ENCODE results near the gene REPIN1. TPM values are rescaled to one million over a fixed set of nuclear protein-coding genes. Genes with fewer than 3 reads are reported as not detected.

REPIN1 gene
- polyA plus RNA-seq, 1 of the 3 experiments (the other 2 are of a cell fraction): 91.6 TPM

DNA sequence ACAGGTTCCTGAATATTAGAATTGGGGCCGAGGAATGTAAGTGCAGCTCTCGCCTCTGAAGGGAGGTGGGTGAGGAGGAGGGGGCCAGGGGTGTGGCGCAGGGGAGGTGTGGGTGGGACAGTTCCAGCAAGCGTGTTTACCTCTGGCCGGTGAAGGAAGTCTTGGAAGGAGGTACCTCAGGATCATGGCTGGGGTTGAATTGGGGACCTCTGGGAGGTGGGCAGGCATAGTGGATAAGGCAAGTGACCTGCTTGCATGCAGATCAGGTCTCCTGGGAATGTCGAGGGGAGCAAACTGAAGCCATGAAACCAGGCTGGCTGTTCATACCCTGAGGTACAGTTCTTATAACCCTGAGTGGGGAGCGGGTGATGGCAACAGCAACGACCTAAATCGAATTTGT, 12.5 kb downstream of the REPIN1 start:
- Histone ChIP-seq H2AFZ (ENCODE audit: low read depth) (no peak overlapping the region), H3F3A (replicated peaks; ENCODE audit: insufficient read depth) (peaks cover 25% of the 10 kb centered on the region), H3K27me3 (ENCODE audit: insufficient read depth) (no peaks in the 10 kb centered on the region), H3K36me3 (replicated peaks in 1 of 2; ENCODE audit: control insufficient read depth in 1 of 2, insufficient read depth in 2 of 2, low read length in 1 of 2) (peaks cover 0 to 1% of the 10 kb centered on the region in 2 experiments), H3K4me2 (0 out of 2 replicates have a peak overlapping the region, but pooled peaks have one; percentile 93), H3K4me1 (ENCODE audit: control insufficient read depth in 1 of 2, insufficient read depth in 2 of 2, low read depth in 1 of 2, low read length in 1 of 2) (peaks cover 0 to 61% of the 10 kb centered on the region in 2 experiments; a peak in 2 of 4 replicates), H3K9me2 (no peaks in the 10 kb centered on the region), H3K27ac (ENCODE audit: low read depth in 2 of 2, low read length in 1 of 2) (no peak overlapping the region), H3K4me3 (ENCODE audit: low read depth in 2 of 2, low read length in 1 of 2) (no peak overlapping the region), H3K9ac (no peak overlapping the region), H3K9me3 (no peaks in the 10 kb centered on the region), H3K79me2 (ENCODE audit: insufficient read depth) (peaks cover 44% of the 10 kb centered on the region; the same call in 1 of the 2 replicates), H4K20me1 (ENCODE audit: insufficient read depth) (peaks cover 8% of the 10 kb centered on the region; the same call in 1 of the 2 replicates)
- 91% methylated on average over 9 of the region's 9 CpGs for WGBS (ENCODE audit: low lambda C conversion rate)
- CTCF ChIA-PET: interaction anchor here (0.6 to 1.2 kb wide), 4 partner anchors 11 to 40 kb away, joined by 3 read pairs; a partner anchor contains a TSS
- POLR2A ChIA-PET: interaction anchor here (1.5 to 2.0 kb wide), 2 partner anchors 10 to 12 kb away, joined by 4 to 11 read pairs; partner anchors contain the start of gene REPIN1
- TF ChIP-seq, protein P1, sequence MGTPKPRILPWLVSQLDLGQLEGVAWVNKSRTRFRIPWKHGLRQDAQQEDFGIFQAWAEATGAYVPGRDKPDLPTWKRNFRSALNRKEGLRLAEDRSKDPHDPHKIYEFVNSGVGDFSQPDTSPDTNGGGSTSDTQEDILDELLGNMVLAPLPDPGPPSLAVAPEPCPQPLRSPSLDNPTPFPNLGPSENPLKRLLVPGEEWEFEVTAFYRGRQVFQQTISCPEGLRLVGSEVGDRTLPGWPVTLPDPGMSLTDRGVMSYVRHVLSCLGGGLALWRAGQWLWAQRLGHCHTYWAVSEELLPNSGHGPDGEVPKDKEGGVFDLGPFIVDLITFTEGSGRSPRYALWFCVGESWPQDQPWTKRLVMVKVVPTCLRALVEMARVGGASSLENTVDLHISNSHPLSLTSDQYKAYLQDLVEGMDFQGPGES (IDR thresholded peaks at IDR 0.05; ENCODE audit: low read depth, low read length): no peak
- TF ChIP-seq, protein P2, sequence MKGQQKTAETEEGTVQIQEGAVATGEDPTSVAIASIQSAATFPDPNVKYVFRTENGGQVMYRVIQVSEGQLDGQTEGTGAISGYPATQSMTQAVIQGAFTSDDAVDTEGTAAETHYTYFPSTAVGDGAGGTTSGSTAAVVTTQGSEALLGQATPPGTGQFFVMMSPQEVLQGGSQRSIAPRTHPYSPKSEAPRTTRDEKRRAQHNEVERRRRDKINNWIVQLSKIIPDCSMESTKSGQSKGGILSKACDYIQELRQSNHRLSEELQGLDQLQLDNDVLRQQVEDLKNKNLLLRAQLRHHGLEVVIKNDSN (IDR thresholded peaks at IDR 0.05; ENCODE audit: borderline replicate concordance, low read depth): no peak
- TF ChIP-seq JUND (IDR thresholded peaks at IDR 0.05) (no peak), NRF1 (IDR thresholded peaks at IDR 0.05; ENCODE audit: low read depth, low read length) (no peak), FOSL2 (IDR thresholded peaks at IDR 0.05; ENCODE audit: borderline replicate concordance, low read depth) (no peak), SMC3 (IDR thresholded peaks at IDR 0.05; ENCODE audit: low read depth, low read length) (no peak), EZH2phosphoT487 (IDR thresholded peaks at IDR 0.05; ENCODE audit: borderline replicate concordance, low read depth) (no peak), POLR2AphosphoS5 (IDR thresholded peaks at IDR 0.05; ENCODE audit: low read depth, low read length) (no peak), EP300 (IDR thresholded peaks at IDR 0.05; ENCODE audit: borderline replicate concordance in 1 of 2, low read depth in 1 of 2, low read length in 1 of 2) (no peak), TCF12 (IDR thresholded peaks at IDR 0.05) (no peak), SIN3A (IDR thresholded peaks at IDR 0.05; ENCODE audit: borderline replicate concordance, low read depth, low read length) (no peak), TAF1 (IDR thresholded peaks at IDR 0.05; ENCODE audit: borderline replicate concordance, low read depth, low read length) (no peak), GABPA (IDR thresholded peaks at IDR 0.05; ENCODE audit: low read depth) (no peak), MEF2A (IDR thresholded peaks at IDR 0.05; ENCODE audit: borderline replicate concordance, low read depth) (no peak), GATA2 (CRISPR knock-in tag; IDR thresholded peaks at IDR 0.05) (no peak), FOXM1 (IDR thresholded peaks at IDR 0.05; ENCODE audit: low read depth) (no peak), RAD21 (IDR thresholded peaks at IDR 0.05; ENCODE audit: low read length) (no peak)
- TF ChIP-seq, protein P3, sequence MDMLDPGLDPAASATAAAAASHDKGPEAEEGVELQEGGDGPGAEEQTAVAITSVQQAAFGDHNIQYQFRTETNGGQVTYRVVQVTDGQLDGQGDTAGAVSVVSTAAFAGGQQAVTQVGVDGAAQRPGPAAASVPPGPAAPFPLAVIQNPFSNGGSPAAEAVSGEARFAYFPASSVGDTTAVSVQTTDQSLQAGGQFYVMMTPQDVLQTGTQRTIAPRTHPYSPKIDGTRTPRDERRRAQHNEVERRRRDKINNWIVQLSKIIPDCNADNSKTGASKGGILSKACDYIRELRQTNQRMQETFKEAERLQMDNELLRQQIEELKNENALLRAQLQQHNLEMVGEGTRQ (IDR thresholded peaks at IDR 0.05; ENCODE audit: borderline replicate concordance, low read depth, low read length): no peak
- TF ChIP-seq, protein P4, sequence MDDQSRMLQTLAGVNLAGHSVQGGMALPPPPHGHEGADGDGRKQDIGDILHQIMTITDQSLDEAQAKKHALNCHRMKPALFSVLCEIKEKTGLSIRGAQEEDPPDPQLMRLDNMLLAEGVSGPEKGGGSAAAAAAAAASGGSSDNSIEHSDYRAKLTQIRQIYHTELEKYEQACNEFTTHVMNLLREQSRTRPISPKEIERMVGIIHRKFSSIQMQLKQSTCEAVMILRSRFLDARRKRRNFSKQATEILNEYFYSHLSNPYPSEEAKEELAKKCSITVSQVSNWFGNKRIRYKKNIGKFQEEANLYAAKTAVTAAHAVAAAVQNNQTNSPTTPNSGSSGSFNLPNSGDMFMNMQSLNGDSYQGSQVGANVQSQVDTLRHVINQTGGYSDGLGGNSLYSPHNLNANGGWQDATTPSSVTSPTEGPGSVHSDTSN (IDR thresholded peaks at IDR 0.05): no peak
- TF ChIP-seq, protein P5, sequence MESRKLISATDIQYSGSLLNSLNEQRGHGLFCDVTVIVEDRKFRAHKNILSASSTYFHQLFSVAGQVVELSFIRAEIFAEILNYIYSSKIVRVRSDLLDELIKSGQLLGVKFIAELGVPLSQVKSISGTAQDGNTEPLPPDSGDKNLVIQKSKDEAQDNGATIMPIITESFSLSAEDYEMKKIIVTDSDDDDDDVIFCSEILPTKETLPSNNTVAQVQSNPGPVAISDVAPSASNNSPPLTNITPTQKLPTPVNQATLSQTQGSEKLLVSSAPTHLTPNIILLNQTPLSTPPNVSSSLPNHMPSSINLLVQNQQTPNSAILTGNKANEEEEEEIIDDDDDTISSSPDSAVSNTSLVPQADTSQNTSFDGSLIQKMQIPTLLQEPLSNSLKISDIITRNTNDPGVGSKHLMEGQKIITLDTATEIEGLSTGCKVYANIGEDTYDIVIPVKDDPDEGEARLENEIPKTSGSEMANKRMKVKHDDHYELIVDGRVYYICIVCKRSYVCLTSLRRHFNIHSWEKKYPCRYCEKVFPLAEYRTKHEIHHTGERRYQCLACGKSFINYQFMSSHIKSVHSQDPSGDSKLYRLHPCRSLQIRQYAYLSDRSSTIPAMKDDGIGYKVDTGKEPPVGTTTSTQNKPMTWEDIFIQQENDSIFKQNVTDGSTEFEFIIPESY (IDR thresholded peaks at IDR 0.05; ENCODE audit: borderline replicate concordance, low read depth): no peak
- DNase-seq: no peak
